K562 (cell line): Measurements from ENCODE around the gene TMEFF2.

Experiments used
- CHD2 ChIP-seq: IDR thresholded peaks from 2 replicates; pipeline ENCODE4 v1.6.1; 2011; ENCODE audit warnings: low read depth, low read length
- EP300 ChIP-seq: IDR thresholded peaks from 2 replicates; pipeline ENCODE4 v1.6.1; 2012; ENCODE audit warnings: low read length, improper control_type of control experiment
- KDM5B ChIP-seq: fragments of 200-600 bp; sonication (generic); IDR thresholded peaks from 2 replicates; pipeline ENCODE4 v1.6.1; 2012; ENCODE audit warnings: low read depth, mild to moderate bottlenecking, moderate library complexity, low read length, control low read depth, inconsistent platforms; ENCODE audit not compliant: insufficient replicate concordance
- KLF6 ChIP-seq: fragments of 250-450 bp; sonication (Bioruptor Pico); IDR thresholded peaks from 2 replicates; pipeline ENCODE4 v1.4.0; 2020; ENCODE audit warnings: mild to moderate bottlenecking, moderate library complexity, borderline replicate concordance
- MED1 ChIP-seq: sonication (generic); formaldehyde crosslinking; IDR thresholded peaks from 2 replicates; pipeline ENCODE4 v1.8.1; 2023; ENCODE audit warnings: missing genetic modification reagents, borderline replicate concordance
- RAD21 ChIP-seq, 2 experiments: fragments of 250-450 bp in 1 of 2; fragments of 450-650 bp in 1 of 2; sonication (Bioruptor Pico) in 1 of 2; formaldehyde crosslinking in 1 of 2; IDR thresholded peaks in 1 of 2; conservative IDR thresholded peaks in 1 of 2; 2 replicates each; pipeline versions ENCODE4 v1.4.0 to v1.8.0; 2020 to 2022; ENCODE audit warnings: mild to moderate bottlenecking in 2 of 2, moderate library complexity in 1 of 2
- SIN3A ChIP-seq, 2 experiments: fragments of 150-350 bp in 1 of 2; IDR thresholded peaks; 2 replicates each; pipeline ENCODE4 v1.6.1; 2011 to 2016; ENCODE audit warnings: borderline replicate concordance in 2 of 2, low read depth in 2 of 2, low read length in 2 of 2, mild to moderate bottlenecking in 2 of 2, moderate library complexity in 2 of 2; ENCODE audit not compliant: control insufficient read depth in 1 of 2
- SNRNP70 ChIP-seq: fragments of 200-400 bp; formaldehyde crosslinking; optimal IDR thresholded peaks from 2 replicates; pipeline ENCODE3; 2017; ENCODE audit warnings: low read depth, low read length
- TAF15 ChIP-seq: fragments of 200-400 bp; formaldehyde crosslinking; IDR thresholded peaks from 2 replicates; pipeline ENCODE4 v1.6.1; 2017; ENCODE audit warnings: mild to moderate bottlenecking, low read depth, low read length, moderate library complexity
- TCF3 ChIP-seq: sonication (generic); formaldehyde crosslinking; IDR thresholded peaks from 2 replicates; pipeline ENCODE4 v1.4.0; 2020; ENCODE audit warnings: mild to moderate bottlenecking, missing genetic modification reagents
- TEAD4 ChIP-seq, 2 experiments: sonication (generic) in 1 of 2; formaldehyde crosslinking in 1 of 2; IDR thresholded peaks; 2 replicates each; pipeline versions ENCODE4 v1.6.1 to v1.8.0; 2012 to 2022; ENCODE audit warnings: borderline replicate concordance in 1 of 2, inconsistent platforms in 1 of 2, low read length in 1 of 2, mild to moderate bottlenecking in 1 of 2, missing genetic modification reagents in 1 of 2
- ZNF274 ChIP-seq: IDR thresholded peaks from 2 replicates; pipeline ENCODE4 v1.6.1; 2011; ENCODE audit warnings: low read depth, mild to moderate bottlenecking, low read length, moderate library complexity, borderline replicate concordance
- TF ChIP-seq, protein P1 (sequence below), 3 experiments: IDR thresholded peaks in 2 of 3; conservative IDR thresholded peaks in 1 of 3; 2 replicates each; pipeline ENCODE4 v1.5.1; 2011 to 2012; ENCODE audit warnings: low read length in 3 of 3, mild to moderate bottlenecking in 3 of 3, control low read depth in 2 of 3, improper control_type of control experiment in 1 of 3, inconsistent platforms in 1 of 3, low read depth in 1 of 3, mixed read lengths in 1 of 3, moderate library complexity in 1 of 3; ENCODE audit not compliant: insufficient read depth in 2 of 3
- TF ChIP-seq, protein P2 (sequence below): sonication (generic); formaldehyde crosslinking; IDR thresholded peaks from 2 replicates; pipeline ENCODE4 v1.8.1; 2023; ENCODE audit warnings: mild to moderate bottlenecking, missing genetic modification reagents

- TF ChIP-seq MED1: no peak
- TF ChIP-seq, protein P1, sequence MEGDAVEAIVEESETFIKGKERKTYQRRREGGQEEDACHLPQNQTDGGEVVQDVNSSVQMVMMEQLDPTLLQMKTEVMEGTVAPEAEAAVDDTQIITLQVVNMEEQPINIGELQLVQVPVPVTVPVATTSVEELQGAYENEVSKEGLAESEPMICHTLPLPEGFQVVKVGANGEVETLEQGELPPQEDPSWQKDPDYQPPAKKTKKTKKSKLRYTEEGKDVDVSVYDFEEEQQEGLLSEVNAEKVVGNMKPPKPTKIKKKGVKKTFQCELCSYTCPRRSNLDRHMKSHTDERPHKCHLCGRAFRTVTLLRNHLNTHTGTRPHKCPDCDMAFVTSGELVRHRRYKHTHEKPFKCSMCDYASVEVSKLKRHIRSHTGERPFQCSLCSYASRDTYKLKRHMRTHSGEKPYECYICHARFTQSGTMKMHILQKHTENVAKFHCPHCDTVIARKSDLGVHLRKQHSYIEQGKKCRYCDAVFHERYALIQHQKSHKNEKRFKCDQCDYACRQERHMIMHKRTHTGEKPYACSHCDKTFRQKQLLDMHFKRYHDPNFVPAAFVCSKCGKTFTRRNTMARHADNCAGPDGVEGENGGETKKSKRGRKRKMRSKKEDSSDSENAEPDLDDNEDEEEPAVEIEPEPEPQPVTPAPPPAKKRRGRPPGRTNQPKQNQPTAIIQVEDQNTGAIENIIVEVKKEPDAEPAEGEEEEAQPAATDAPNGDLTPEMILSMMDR (IDR thresholded peaks at IDR 0.05 in 2 of 3, conservative IDR thresholded peaks at IDR 0.05 in 1 of 3; ENCODE audit: insufficient read depth in 2 of 3, low read depth in 1 of 3, low read length in 3 of 3): no peak
- TF ChIP-seq TEAD4 (IDR thresholded peaks at IDR 0.05; ENCODE audit: low read length): no peak
- TF ChIP-seq TEAD4 (CRISPR knock-in tag; IDR thresholded peaks at IDR 0.05; ENCODE audit: borderline replicate concordance): no peak
- no peak for TF ChIP-seq RAD21 (CRISPR knock-in tag; conservative IDR thresholded peaks at IDR 0.05 in 1 of 2, IDR thresholded peaks at IDR 0.05 in 1 of 2)
- TF ChIP-seq ZNF274: no peak
- no peak for TF ChIP-seq TCF3 (CRISPR knock-in tag)
- TF ChIP-seq SNRNP70: no peak
- TF ChIP-seq SIN3A (IDR thresholded peaks at IDR 0.05; ENCODE audit: borderline replicate concordance in 2 of 2, control insufficient read depth in 1 of 2, low read depth in 2 of 2, low read length in 2 of 2): no peak
- TF ChIP-seq, protein P2, sequence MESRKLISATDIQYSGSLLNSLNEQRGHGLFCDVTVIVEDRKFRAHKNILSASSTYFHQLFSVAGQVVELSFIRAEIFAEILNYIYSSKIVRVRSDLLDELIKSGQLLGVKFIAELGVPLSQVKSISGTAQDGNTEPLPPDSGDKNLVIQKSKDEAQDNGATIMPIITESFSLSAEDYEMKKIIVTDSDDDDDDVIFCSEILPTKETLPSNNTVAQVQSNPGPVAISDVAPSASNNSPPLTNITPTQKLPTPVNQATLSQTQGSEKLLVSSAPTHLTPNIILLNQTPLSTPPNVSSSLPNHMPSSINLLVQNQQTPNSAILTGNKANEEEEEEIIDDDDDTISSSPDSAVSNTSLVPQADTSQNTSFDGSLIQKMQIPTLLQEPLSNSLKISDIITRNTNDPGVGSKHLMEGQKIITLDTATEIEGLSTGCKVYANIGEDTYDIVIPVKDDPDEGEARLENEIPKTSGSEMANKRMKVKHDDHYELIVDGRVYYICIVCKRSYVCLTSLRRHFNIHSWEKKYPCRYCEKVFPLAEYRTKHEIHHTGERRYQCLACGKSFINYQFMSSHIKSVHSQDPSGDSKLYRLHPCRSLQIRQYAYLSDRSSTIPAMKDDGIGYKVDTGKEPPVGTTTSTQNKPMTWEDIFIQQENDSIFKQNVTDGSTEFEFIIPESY (CRISPR knock-in tag): no peak
- TF ChIP-seq CHD2: no peak
- TF ChIP-seq KDM5B: no peak
- no peak for TF ChIP-seq KLF6
- TF ChIP-seq TAF15: no peak
- TF ChIP-seq EP300: no peak
Observed at GRCh38 chr2:192011196-192011595, 183.5 kb downstream of the TMEFF2 start.
